ENCODE measurements around the gene FOXP1. TPM values are rescaled to one million over a fixed set of nuclear protein-coding genes. Genes with fewer than 3 reads are reported as not detected.

The FOXP1 gene
- total and polyA plus RNA-seq, 9 of the 15 experiments (the other 6 are each of a cell fraction or from before 2014, with no cell fraction given): 7.7 to 34.5 (median 13.7) TPM

DNA sequence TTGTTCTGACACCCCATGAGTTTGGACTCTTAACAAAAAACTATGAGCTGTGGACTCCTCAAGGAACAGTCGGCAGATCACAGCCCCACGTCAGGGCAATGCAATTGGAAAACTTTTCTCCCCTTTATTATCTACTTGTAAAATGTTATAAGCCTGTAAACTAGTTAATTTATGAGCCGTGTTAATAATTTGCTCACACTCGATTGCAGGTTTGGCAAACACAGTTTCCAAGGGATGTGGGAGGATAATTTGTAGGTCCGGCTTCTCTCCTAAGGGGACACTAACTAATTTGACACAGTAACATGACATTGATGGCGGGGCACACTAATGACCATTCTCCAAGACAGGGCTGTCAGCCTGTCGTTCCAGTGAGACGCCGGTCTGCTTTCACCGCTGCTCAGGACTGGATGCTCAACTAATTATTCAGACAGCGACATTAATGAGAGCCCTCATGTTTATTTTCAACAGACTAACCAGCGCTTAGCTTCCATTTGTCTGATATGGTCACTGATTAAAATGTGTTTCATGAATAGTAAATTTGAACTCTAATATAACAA is 222.1 kb downstream of the FOXP1 start (continued):
- TF ChIP-seq KAT2B (IDR thresholded peaks at IDR 0.05; ENCODE audit: low read depth, low read length) (no peak), MCM3 (IDR thresholded peaks at IDR 0.05) (no peak), RNF2 (IDR thresholded peaks at IDR 0.05) (no peak), CBFA2T3 (IDR thresholded peaks at IDR 0.05) (no peak), SMAD2 (IDR thresholded peaks at IDR 0.05; ENCODE audit: low read depth, low read length) (no peak)
- TF ChIP-seq, protein P1, sequence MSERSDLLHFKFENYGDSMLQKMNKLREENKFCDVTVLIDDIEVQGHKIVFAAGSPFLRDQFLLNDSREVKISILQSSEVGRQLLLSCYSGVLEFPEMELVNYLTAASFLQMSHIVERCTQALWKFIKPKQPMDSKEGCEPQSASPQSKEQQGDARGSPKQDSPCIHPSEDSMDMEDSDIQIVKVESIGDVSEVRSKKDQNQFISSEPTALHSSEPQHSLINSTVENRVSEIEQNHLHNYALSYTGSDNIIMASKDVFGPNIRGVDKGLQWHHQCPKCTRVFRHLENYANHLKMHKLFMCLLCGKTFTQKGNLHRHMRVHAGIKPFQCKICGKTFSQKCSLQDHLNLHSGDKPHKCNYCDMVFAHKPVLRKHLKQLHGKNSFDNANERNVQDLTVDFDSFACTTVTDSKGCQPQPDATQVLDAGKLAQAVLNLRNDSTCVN (CRISPR knock-in tag; IDR thresholded peaks at IDR 0.05): no peak

- no peaks in the 10 kb centered on the region for H4K20me1 ChIP-seq (replicated peaks; ENCODE audit: control insufficient read depth, insufficient read depth, low read length)
- no peaks in the 10 kb centered on the region for H3K79me2 ChIP-seq (ENCODE audit: control insufficient read depth, insufficient read depth, low read length)
- H3K9me3 ChIP-seq (replicated peaks; ENCODE audit: control insufficient read depth, insufficient read depth, low read depth, low read length): no peaks in the 10 kb centered on the region
- no peak overlapping the region for H2AFZ ChIP-seq (ENCODE audit: low read depth, low read length)
- no peaks in the 10 kb centered on the region for H3K27me3 ChIP-seq (ENCODE audit: control insufficient read depth in 2 of 2, insufficient read depth in 2 of 2, low read length in 2 of 2)
- no peak overlapping the region for H3K27ac ChIP-seq (ENCODE audit: extremely low read depth, low read depth, low read length)
- in situ Hi-C loops (cut with MboI) (no loop called here), intact Hi-C loops (cut with micrococcal nuclease) (no loop called here)
- ChIA-PET POLR2A (interaction anchor here (0.6 to 1.5 kb wide), 2 partner anchors 10 to 79 kb away, joined by 3 to 5 read pairs; no protein-coding TSS in a partner anchor), CTCF (ENCODE audit: low intra/inter-chr PET ratio) (no interaction called here)
- H3K36me3 ChIP-seq (ENCODE audit: control insufficient read depth, insufficient read depth, low read length): no peaks in the 10 kb centered on the region; the same call in 2 of the 3 replicates
- FAIRE-seq: no peak
- H3K4me3 ChIP-seq: no peak overlapping the region
- no peak overlapping the region for H3K9ac ChIP-seq (ENCODE audit: insufficient read depth in 1 of 2, low read depth in 2 of 2, low read length in 2 of 2)
- BruUV-seq (replicated peaks): no TSS peak
- no peaks in the 10 kb centered on the region for H3K9me1 ChIP-seq (ENCODE audit: control insufficient read depth, insufficient read depth, low read length)
- no peak overlapping the region for H3K4me2 ChIP-seq (ENCODE audit: insufficient read depth, low read length)
- whole genome bisulfite sequencing (ENCODE audit: insufficient coverage, low coverage, missing lambda C conversion rate): 41% methylated on average over 2 of the region's 2 CpGs
- no peaks in the 10 kb centered on the region for H3K4me1 ChIP-seq (replicated peaks in 1 of 2; ENCODE audit: control insufficient read depth in 2 of 2, insufficient read depth in 2 of 2, low read length in 2 of 2)
- DNase-seq (ENCODE audit: extremely low read depth in 1 of 4, low spot score in 3 of 4): no peak
- no peak for ATAC-seq
- TF ChIP-seq ZNF316 (IDR thresholded peaks at IDR 0.05) (0 out of 2 replicates have a peak, but pooled peaks have one; percentile 7), PRMT5 (CRISPR knock-in tag; IDR thresholded peaks at IDR 0.05) (no peak)
Observed at GRCh38 chr3:71360764-71361163, 222.8 kb downstream of the FOXP1 start.
